Esophagus muscularis mucosa (tissue), 4 donors: ENCODE results near the gene GNRHR. TPM values are rescaled to one million over a fixed set of nuclear protein-coding genes. Genes with fewer than 3 reads are reported as not detected.

Experiments used
- DNase-seq: peaks from one replicate; pipeline ENCODE4 v3.0.0-alpha.2; 2017; ENCODE audit errors: extremely low spot score
- H3K27ac ChIP-seq, 4 donors: fragments of 200-600 bp; sonication (generic); replicated peaks in 1 of 4; 1 replicate in 3 of 4; 2 replicates in 1 of 4; pipeline ENCODE4 v1.5.1; 2016 to 2019; ENCODE audit warnings: mild to moderate bottlenecking in 1 of 4
- H3K27me3 ChIP-seq, 4 donors: fragments of 200-600 bp; sonication (generic); one replicate each; pipeline versions ENCODE4 v1.5.1 to v1.6.0; 2016 to 2019
- H3K36me3 ChIP-seq, 4 donors: fragments of 200-600 bp; sonication (generic); one replicate each; pipeline ENCODE4 v1.5.1; 2016 to 2019
- H3K4me1 ChIP-seq, 4 donors: fragments of 200-600 bp; sonication (generic); one replicate each; pipeline ENCODE4 v1.5.1; 2016 to 2019
- H3K4me3 ChIP-seq, 4 donors: fragments of 200-600 bp; sonication (generic); 1 replicate in 2 of 4; 2 replicates in 2 of 4; pipeline ENCODE4 v1.5.1; 2016 to 2019; ENCODE audit warnings: mild to moderate bottlenecking in 4 of 4, moderate library complexity in 1 of 4
- H3K9me3 ChIP-seq, 4 donors: fragments of 200-600 bp; sonication (generic); 1 replicate in 3 of 4; 2 replicates in 1 of 4; pipeline ENCODE4 v1.5.1; 2016 to 2019
- EP300 ChIP-seq: sonication (generic); formaldehyde crosslinking; IDR thresholded peaks from one replicate; pipeline ENCODE4 v1.6.1; 2017; ENCODE audit warnings: antibody characterized with exemption
- POLR2A ChIP-seq: fragments of 450-650 bp; IDR thresholded peaks from one replicate; pipeline ENCODE4 v1.6.1; 2017; ENCODE audit warnings: antibody characterized with exemption, moderate library complexity, mild to moderate bottlenecking, low read depth
- POLR2AphosphoS5 ChIP-seq, 2 donors: sonication (generic); formaldehyde crosslinking; IDR thresholded peaks; one replicate each; pipeline ENCODE4 v1.6.1; 2017; ENCODE audit warnings: antibody characterized with exemption in 2 of 2
- WGBS: methylation state at CpG from one replicate; pipeline ENCODE4 v1.1.5; 2018; 5-methylcytosine and 5-hydroxymethylcytosine counted together
- intact Hi-C: fragments of 100-400 bp; cut with DNase I; formaldehyde crosslinking; loops from one replicate; pipeline ENCODE4 v1.15.1; 2023
- total RNA-seq, 4 donors: library from RNA; depleted of rRNA; stranded (reverse); fragments of >200 nt; gene quantifications; one replicate each; pipeline versions ENCODE4 v1.1.0 to v1.2.1, GENCODE V29; 2016
- TF ChIP-seq, protein P1 (sequence below), 3 experiments: fragments of 200-600 bp in 2 of 3; fragments of 450-650 bp in 1 of 3; sonication (generic) in 2 of 3; IDR thresholded peaks; one replicate each; pipeline ENCODE4 v1.5.1; 2017 to 2019; ENCODE audit warnings: antibody characterized with exemption in 3 of 3, mild to moderate bottlenecking in 2 of 3, moderate library complexity in 1 of 3

GNRHR gene, protein sequence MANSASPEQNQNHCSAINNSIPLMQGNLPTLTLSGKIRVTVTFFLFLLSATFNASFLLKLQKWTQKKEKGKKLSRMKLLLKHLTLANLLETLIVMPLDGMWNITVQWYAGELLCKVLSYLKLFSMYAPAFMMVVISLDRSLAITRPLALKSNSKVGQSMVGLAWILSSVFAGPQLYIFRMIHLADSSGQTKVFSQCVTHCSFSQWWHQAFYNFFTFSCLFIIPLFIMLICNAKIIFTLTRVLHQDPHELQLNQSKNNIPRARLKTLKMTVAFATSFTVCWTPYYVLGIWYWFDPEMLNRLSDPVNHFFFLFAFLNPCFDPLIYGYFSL
- total RNA-seq, result under 1 TPM in 1 of 4 donors, not detected in 3; 0.11 TPM

DNA sequence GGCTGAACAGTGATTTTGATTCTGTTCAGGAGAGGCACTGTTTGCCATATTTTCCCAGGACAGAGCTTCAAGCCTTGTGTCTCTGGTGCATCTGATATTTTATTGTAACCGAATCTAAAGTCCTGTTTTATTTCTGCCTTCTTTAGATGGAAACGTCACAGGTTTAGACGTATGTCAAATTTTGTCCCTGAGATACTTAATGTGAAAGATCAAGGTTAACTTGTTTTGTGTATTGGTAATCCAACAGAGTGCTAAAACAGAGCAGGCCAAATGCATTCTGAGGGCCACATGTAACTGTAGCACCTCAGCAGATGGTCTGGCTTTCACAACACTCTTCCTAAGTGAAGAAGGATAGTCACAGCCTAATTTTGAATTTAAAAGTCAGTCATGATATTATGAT lies at the start of gene GNRHR:
TSS of gene GNRHR (minus strand) at position 101 of the 400 bp plus-strand sequence. CDS start at position 48, 53 bp downstream.
- H3K4me3 ChIP-seq, result no peak within 1 kb of the TSS
- no peaks in the 10 kb centered on the region for H3K4me1 ChIP-seq
- intact Hi-C loops, result no loop called here
- 78% methylated on average over 3 of the region's 3 CpGs for WGBS
- no peaks in the 10 kb centered on the region for H3K9me3 ChIP-seq
- no peak for DNase-seq
- no peaks in the 10 kb centered on the region for H3K27me3 ChIP-seq
- H3K36me3 ChIP-seq, result no peaks in the 10 kb centered on the region
- no peak for TF ChIP-seq POLR2A
- no peak for TF ChIP-seq EP300
- TF ChIP-seq, protein P1, sequence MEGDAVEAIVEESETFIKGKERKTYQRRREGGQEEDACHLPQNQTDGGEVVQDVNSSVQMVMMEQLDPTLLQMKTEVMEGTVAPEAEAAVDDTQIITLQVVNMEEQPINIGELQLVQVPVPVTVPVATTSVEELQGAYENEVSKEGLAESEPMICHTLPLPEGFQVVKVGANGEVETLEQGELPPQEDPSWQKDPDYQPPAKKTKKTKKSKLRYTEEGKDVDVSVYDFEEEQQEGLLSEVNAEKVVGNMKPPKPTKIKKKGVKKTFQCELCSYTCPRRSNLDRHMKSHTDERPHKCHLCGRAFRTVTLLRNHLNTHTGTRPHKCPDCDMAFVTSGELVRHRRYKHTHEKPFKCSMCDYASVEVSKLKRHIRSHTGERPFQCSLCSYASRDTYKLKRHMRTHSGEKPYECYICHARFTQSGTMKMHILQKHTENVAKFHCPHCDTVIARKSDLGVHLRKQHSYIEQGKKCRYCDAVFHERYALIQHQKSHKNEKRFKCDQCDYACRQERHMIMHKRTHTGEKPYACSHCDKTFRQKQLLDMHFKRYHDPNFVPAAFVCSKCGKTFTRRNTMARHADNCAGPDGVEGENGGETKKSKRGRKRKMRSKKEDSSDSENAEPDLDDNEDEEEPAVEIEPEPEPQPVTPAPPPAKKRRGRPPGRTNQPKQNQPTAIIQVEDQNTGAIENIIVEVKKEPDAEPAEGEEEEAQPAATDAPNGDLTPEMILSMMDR (IDR thresholded peaks at IDR 0.05), result no peak
- no peak for TF ChIP-seq POLR2AphosphoS5 (IDR thresholded peaks at IDR 0.05)
- H3K27ac ChIP-seq, result no peak within 1 kb of the TSS

DNA sequence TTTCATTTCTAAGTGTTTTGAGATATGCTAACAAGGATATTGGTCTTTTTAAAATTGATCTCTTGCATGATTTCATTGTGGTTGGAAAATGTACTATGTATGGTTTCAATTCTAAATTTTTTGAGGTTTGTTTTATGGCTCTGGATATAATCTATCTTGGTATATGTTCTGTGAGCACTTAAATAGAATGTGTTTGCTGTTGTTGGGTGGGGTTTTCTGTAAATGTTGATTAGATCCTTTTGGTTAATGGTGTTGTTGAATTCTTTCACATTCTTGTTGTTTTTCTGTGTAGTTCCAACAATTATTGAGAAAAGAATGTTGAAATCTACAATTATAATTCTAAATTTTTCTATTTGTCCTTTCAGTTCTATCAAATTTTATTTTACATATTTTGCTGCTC lies 42.6 kb upstream of the GNRHR start:
- no peak for DNase-seq
- TF ChIP-seq POLR2AphosphoS5 (IDR thresholded peaks at IDR 0.05) (no peak), POLR2A (no peak), EP300 (no peak)
- TF ChIP-seq, protein P1 (IDR thresholded peaks at IDR 0.05), result no peak
- no peaks in the 10 kb centered on the region for H3K27me3 ChIP-seq
- H3K4me1 ChIP-seq, result no peaks in the 10 kb centered on the region
- no peak overlapping the region for H3K4me3 ChIP-seq
- H3K27ac ChIP-seq, result no peak overlapping the region
- H3K36me3 ChIP-seq, result no peaks in the 10 kb centered on the region
- H3K9me3 ChIP-seq, result no peaks in the 10 kb centered on the region
- intact Hi-C loops, result no loop called here

DNA sequence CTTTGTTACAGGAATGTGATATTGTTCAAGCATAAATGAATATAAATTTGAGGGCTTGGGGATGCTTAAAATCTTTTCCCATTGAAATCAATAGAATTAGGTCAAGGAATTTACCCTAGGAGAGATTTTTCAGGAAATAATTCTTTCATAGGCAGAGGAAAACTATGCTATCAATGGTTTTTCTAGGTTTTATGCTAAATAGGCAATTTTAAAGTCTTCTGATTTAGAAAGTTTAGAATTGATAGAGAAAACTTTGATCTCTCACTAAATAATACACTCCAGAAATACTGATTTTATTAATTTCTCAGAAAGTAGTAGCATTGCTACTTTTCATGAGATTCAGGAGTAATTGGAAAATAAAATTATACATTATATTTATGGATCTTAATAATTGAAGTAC lies 36.5 kb upstream of the GNRHR start:
- Histone ChIP-seq H3K27ac (no peak overlapping the region), H3K36me3 (no peaks in the 10 kb centered on the region), H3K4me3 (no peak overlapping the region), H3K27me3 (no peaks in the 10 kb centered on the region), H3K4me1 (no peaks in the 10 kb centered on the region), H3K9me3 (no peaks in the 10 kb centered on the region)
- intact Hi-C loops, result no loop called here
- no peak for DNase-seq
- no peak for TF ChIP-seq EP300
- TF ChIP-seq POLR2A, result no peak
- TF ChIP-seq, protein P1 (IDR thresholded peaks at IDR 0.05), result no peak

DNA sequence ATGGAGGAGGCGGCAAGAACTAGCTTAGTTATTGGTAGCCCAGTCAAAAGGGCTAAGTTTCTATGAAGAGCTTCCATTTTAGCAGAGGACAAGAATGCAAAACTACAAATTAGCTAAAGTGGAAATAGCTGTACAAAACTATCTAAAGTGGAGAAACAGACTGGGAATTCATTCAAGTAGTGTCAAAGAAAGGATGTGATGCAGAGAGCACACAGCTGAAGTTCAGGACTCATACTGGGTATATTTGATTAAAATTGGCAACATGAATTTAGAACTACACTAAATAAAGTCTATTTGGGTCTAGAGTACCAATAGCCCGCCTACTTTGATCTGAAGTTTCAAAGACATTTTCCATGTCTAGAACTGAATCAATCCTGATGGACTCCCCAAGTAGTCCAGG lies 33.1 kb upstream of the GNRHR start:
- H3K4me3 ChIP-seq, result no peak overlapping the region
- H3K4me1 ChIP-seq, result no peaks in the 10 kb centered on the region
- no peak for DNase-seq
- no peaks in the 10 kb centered on the region for H3K9me3 ChIP-seq
- TF ChIP-seq EP300 (no peak), POLR2AphosphoS5 (IDR thresholded peaks at IDR 0.05) (no peak), POLR2A (no peak)
- TF ChIP-seq, protein P1 (IDR thresholded peaks at IDR 0.05), result no peak
- no peaks in the 10 kb centered on the region for H3K36me3 ChIP-seq
- intact Hi-C loops, result no loop called here
- no peaks in the 10 kb centered on the region for H3K27me3 ChIP-seq
- H3K27ac ChIP-seq, result no peak overlapping the region
- WGBS, result 100% methylated on average over 2 of the region's 2 CpGs

DNA sequence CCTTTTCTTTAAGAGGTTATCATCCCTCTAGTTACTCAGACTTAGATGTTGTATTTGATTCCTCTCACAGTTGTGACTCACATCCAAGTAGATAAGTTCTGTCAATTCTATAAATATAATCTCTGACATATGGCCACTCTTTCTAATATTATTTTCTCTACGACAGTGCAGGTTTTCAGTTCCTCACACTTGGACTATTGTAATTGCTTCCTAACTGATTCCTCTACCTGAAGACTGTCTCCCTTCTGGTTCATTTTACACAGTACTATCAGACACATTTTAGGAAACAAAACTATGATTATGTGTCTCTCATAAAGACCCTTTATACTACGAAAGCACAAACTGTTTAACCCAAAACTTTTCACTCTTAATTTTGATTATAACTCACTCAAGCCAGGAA lies 31.3 kb upstream of the GNRHR start:
- H3K27me3 ChIP-seq, result no peaks in the 10 kb centered on the region
- H3K4me3 ChIP-seq, result no peak overlapping the region
- no peaks in the 10 kb centered on the region for H3K4me1 ChIP-seq
- no peak for DNase-seq
- H3K36me3 ChIP-seq, result no peaks in the 10 kb centered on the region
- WGBS, result 75% methylated on average over 2 of the region's 2 CpGs
- no peak overlapping the region for H3K27ac ChIP-seq
- intact Hi-C loops, result no loop called here
- TF ChIP-seq POLR2A, result no peak
- H3K9me3 ChIP-seq, result no peaks in the 10 kb centered on the region
